IMR-90 (cell line): ENCODE results near the gene ILK. TPM values are rescaled to one million over a fixed set of nuclear protein-coding genes. Genes with fewer than 3 reads are reported as not detected.

Source experiments
- ATAC-seq: fragments of 200-7000 bp; cut with Tn5 transposase; 2 replicates; pipeline ENCODE4 v1.9.1; 2020; ENCODE audit warnings: low read depth, mild to moderate bottlenecking, moderate library complexity
- BruUV-seq: library from RNA; stranded (reverse); fragments of 400-500 nt; replicated peaks from 2 replicates; lab custom pipeline; 2021; lab: Mats Ljungman, UMichigan
- CTCF ChIA-PET: fragments of 300-600 bp; formaldehyde crosslinking; extraction: SDS; loops from one replicate; lab custom pipeline; 2021; ENCODE audit warnings: antibody characterized with exemption; lab: Yijun Ruan, JAX
- POLR2A ChIA-PET: fragments of 300-600 bp; sonication (Branson Sonifier 250); formaldehyde crosslinking; loops from one replicate; lab custom pipeline; 2022; ENCODE audit warnings: antibody characterized with exemption; ENCODE audit not compliant: unreplicated experiment; lab: Charles Lee
- DNase-seq: peaks from one replicate; pipeline ENCODE4 v3.0.0; 2013
- H2AFZ ChIP-seq: replicated peaks from 2 replicates; pipeline ENCODE3; 2013; ENCODE audit warnings: low read length, mild to moderate bottlenecking; ENCODE audit not compliant: poor library complexity
- H2AK5ac ChIP-seq: 2 replicates; pipeline ENCODE4 v1.6.1; 2013; ENCODE audit warnings: low read depth, low read length, inconsistent platforms
- H2AK9ac ChIP-seq: replicated peaks from 2 replicates; pipeline ENCODE3; 2013; ENCODE audit warnings: mild to moderate bottlenecking, low read depth, low read length, moderate library complexity; ENCODE audit not compliant: poor library complexity
- H2BK120ac ChIP-seq: 2 replicates; pipeline ENCODE4 v1.6.1; 2013; ENCODE audit warnings: low read depth, low read length, inconsistent platforms
- H2BK15ac ChIP-seq: 3 replicates; pipeline ENCODE4 v1.6.1; 2013; ENCODE audit warnings: low read depth, low read length, inconsistent platforms
- H2BK20ac ChIP-seq: 2 replicates; pipeline ENCODE4 v1.6.1; 2013; ENCODE audit warnings: low read depth, mild to moderate bottlenecking, inconsistent platforms, low read length, moderate library complexity
- H2BK5ac ChIP-seq: 2 replicates; pipeline ENCODE4 v1.6.1; 2013; ENCODE audit warnings: mild to moderate bottlenecking, low read depth, low read length, inconsistent platforms; ENCODE audit not compliant: poor library complexity, severe bottlenecking
- H3K14ac ChIP-seq: replicated peaks from 2 replicates; pipeline ENCODE4 v1.6.1; 2013; ENCODE audit warnings: low read depth, low read length, inconsistent platforms
- H3K18ac ChIP-seq: 2 replicates; pipeline ENCODE4 v1.6.1; 2013; ENCODE audit warnings: low read depth, low read length, control low read depth
- H3K23ac ChIP-seq: 2 replicates; pipeline ENCODE4 v1.6.1; 2013; ENCODE audit warnings: low read depth, low read length, inconsistent platforms
- H3K27ac ChIP-seq: 2 replicates; pipeline ENCODE4 v1.5.1; 2013; ENCODE audit warnings: mild to moderate bottlenecking, control low read depth, low read length; ENCODE audit not compliant: insufficient read depth
- H3K27me3 ChIP-seq: 2 replicates; pipeline ENCODE4 v1.6.1; 2013; ENCODE audit warnings: low read length; ENCODE audit not compliant: control insufficient read depth, insufficient read depth
- H3K36me3 ChIP-seq: 2 replicates; pipeline ENCODE4 v1.6.1; 2013; ENCODE audit warnings: low read length, mixed read lengths; ENCODE audit not compliant: control insufficient read depth, insufficient read depth
- H3K4ac ChIP-seq: 2 replicates; pipeline ENCODE4 v1.6.1; 2013; ENCODE audit warnings: low read depth, low read length, inconsistent platforms
- H3K4me1 ChIP-seq: 2 replicates; pipeline ENCODE4 v1.6.1; 2013; ENCODE audit warnings: low read length, mixed read lengths; ENCODE audit not compliant: control insufficient read depth, insufficient read depth
- H3K4me2 ChIP-seq: 2 replicates; pipeline ENCODE4 v1.6.1; 2013; ENCODE audit warnings: low read depth, mild to moderate bottlenecking, control low read depth, low read length, moderate library complexity
- H3K4me3 ChIP-seq: 2 replicates; pipeline ENCODE4 v1.5.1; 2013; ENCODE audit warnings: low read depth, mild to moderate bottlenecking, control low read depth, low read length, moderate library complexity; ENCODE audit not compliant: insufficient read depth
- H3K56ac ChIP-seq: 2 replicates; pipeline ENCODE4 v1.6.1; 2013; ENCODE audit warnings: low read length, inconsistent platforms; ENCODE audit not compliant: insufficient read depth; ENCODE audit errors: extremely low read depth
- H3K79me1 ChIP-seq, 2 experiments: 2 replicates each; pipeline ENCODE4 v1.6.1; 2013; ENCODE audit warnings: low read length in 2 of 2, inconsistent platforms in 1 of 2, low read depth in 1 of 2
- H3K9ac ChIP-seq: 2 replicates; pipeline ENCODE4 v1.6.1; 2013; ENCODE audit warnings: low read depth, low read length, control low read depth
- H3K9me1 ChIP-seq: 2 replicates; pipeline ENCODE4 v1.6.1; 2013; ENCODE audit warnings: low read length, inconsistent platforms; ENCODE audit not compliant: insufficient read depth
- H3K9me3 ChIP-seq: 2 replicates; pipeline ENCODE4 v1.6.1; 2013; ENCODE audit warnings: low read length; ENCODE audit not compliant: control insufficient read depth, insufficient read depth
- H4K20me1 ChIP-seq: 2 replicates; pipeline ENCODE4 v1.6.1; 2013; ENCODE audit warnings: low read length, inconsistent platforms; ENCODE audit not compliant: insufficient read depth
- H4K5ac ChIP-seq: 2 replicates; pipeline ENCODE4 v1.6.1; 2013; ENCODE audit warnings: mild to moderate bottlenecking, low read depth, low read length, control low read depth
- H4K8ac ChIP-seq, 2 experiments: 2 replicates each; pipeline ENCODE4 v1.6.1; 2013; ENCODE audit warnings: low read depth in 2 of 2, low read length in 2 of 2, control low read depth in 1 of 2, inconsistent platforms in 1 of 2
- H4K91ac ChIP-seq: 2 replicates; pipeline ENCODE4 v1.6.1; 2013; ENCODE audit warnings: low read depth, low read length, inconsistent platforms; ENCODE audit not compliant: insufficient read depth
- BHLHE40 ChIP-seq: fragments of 150-350 bp; IDR thresholded peaks from 2 replicates; pipeline ENCODE4 v1.6.1; 2016; ENCODE audit warnings: mild to moderate bottlenecking, low read depth, low read length
- MAFK ChIP-seq: IDR thresholded peaks from 2 replicates; pipeline ENCODE4 v1.6.1; 2012; ENCODE audit warnings: low read depth, low read length, improper control_type of control experiment
- MAZ ChIP-seq: IDR thresholded peaks from 2 replicates; pipeline ENCODE4 v1.6.1; 2012; ENCODE audit warnings: low read depth, mild to moderate bottlenecking, low read length, improper control_type of control experiment, moderate library complexity, borderline replicate concordance
- RFX5 ChIP-seq: IDR thresholded peaks from 2 replicates; pipeline ENCODE4 v1.8.0; 2012; ENCODE audit warnings: low read depth, mild to moderate bottlenecking, low read length, moderate library complexity
- dilution Hi-C: fragments of 300-500 bp; cut with HindIII; formaldehyde crosslinking; loops from one replicate; pipeline ENCODE4 v1.14.3; 2018; ENCODE audit warnings: low sequenced_read_pairs; ENCODE audit not compliant: unreplicated experiment
- in situ Hi-C: fragments of 300-500 bp; cut with MboI; formaldehyde crosslinking; loops from 3 replicates; pipeline ENCODE4 v1.14.3; 2019; ENCODE audit warnings: low sequenced_read_pairs, inconsistent platforms, mixed read lengths
- intact Hi-C: fragments of 100-400 bp; cut with micrococcal nuclease; formaldehyde crosslinking; loops from 2 replicates; pipeline ENCODE4 v1.10.0; 2022
- polyA plus RNA-seq, 3 experiments: library from polyadenylated mRNA; depleted of rRNA; stranded (reverse); fragments of >200 nt; gene quantifications; 2 replicates each; pipeline ENCODE4 v1.2.3, GENCODE V29; 2012; ENCODE audit warnings: low replicate concordance in 1 of 3
- total RNA-seq: library from RNA; depleted of rRNA; stranded (reverse); fragments of >200 nt; gene quantifications from 2 replicates; pipeline ENCODE4 v1.2.3, GENCODE V29; 2012
- TF ChIP-seq, protein P1 (sequence below): conservative IDR thresholded peaks from 2 replicates; pipeline ENCODE4 v1.5.1; 2012; ENCODE audit warnings: mild to moderate bottlenecking, low read depth, low read length, improper control_type of control experiment

The ILK gene
- total and polyA plus RNA-seq, 2 of the 4 experiments (the other 2 are of a cell fraction): 339 to 389 TPM

DNA sequence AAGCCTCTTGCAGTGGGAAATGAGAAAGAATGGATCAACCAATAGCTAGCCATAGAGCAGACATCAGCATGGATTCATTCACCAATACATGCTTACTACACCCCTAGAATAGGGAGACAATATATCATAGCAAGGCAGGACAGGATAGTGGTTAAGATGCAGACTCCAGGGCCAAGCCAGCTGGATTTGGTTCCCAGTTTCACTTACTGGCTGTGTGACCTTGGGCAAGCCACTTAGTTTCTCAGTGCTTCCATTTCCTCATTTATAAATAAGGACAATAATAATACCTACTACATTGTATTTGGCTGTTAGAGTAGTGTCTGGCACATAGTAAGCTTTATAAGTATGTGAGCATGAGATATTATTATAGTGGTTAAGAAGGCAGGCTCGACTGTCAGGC is 44.9 kb downstream of the ILK start (continued):
- no peak for TF ChIP-seq RFX5
- no peak for TF ChIP-seq BHLHE40

DNA sequence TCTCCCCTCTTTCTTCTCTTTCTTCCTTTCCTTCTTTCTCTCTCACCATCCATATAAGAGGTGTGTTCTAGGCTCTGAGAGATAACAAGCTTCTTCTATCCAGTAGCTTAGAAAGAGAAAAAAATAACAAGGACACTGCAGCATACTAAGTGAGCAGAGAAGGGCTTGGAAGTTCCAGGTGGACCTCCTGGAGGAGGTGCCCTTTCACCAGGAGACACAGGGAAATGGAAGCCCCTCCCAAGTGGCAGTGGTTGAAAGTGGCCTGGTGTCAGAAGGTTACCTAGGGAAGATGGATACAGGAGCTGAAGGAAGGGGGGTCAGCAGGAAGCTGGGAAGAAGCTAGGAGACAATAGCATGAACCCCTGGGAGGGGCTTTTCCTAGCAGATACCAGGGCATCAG is 46.5 kb downstream of the ILK start:
- Histone ChIP-seq H2BK5ac (no peak overlapping the region), H3K4me2 (no peak overlapping the region), H3K14ac (no peak overlapping the region), H3K4ac (no peak overlapping the region), H2AK5ac (no peak overlapping the region), H3K79me1 (peaks cover 8 to 45% of the 10 kb centered on the region in 2 experiments; a peak in 3 of 4 replicates), H2BK120ac (no peak overlapping the region), H4K91ac (no peak overlapping the region), H4K5ac (no peak overlapping the region), H2BK15ac (no peak overlapping the region), H3K27me3 (peaks cover 10% of the 10 kb centered on the region), H2BK20ac (no peak overlapping the region), H3K27ac (no peak overlapping the region), H4K20me1 (peaks cover 7% of the 10 kb centered on the region; the same call in 1 of the 2 replicates), H3K9me3 (no peaks in the 10 kb centered on the region), H3K9me1 (peaks cover 38% of the 10 kb centered on the region), H3K4me1 (peaks cover 18% of the 10 kb centered on the region), H3K23ac (no peak overlapping the region), H3K9ac (no peak overlapping the region), H3K36me3 (no peaks in the 10 kb centered on the region), H3K18ac (no peak overlapping the region), H3K4me3 (no peak overlapping the region), H3K56ac (no peak overlapping the region), H4K8ac (no peak overlapping the region), H2AFZ (no peak overlapping the region), H2AK9ac (no peak overlapping the region)
- no TSS peak for BruUV-seq
- dilution Hi-C loops (no loop called here), intact Hi-C loops (no loop called here), in situ Hi-C loops (no loop called here)
- no peak for ATAC-seq
- no peak for DNase-seq
- TF ChIP-seq MAZ (no peak), MAFK (no peak)
- TF ChIP-seq, protein P1, sequence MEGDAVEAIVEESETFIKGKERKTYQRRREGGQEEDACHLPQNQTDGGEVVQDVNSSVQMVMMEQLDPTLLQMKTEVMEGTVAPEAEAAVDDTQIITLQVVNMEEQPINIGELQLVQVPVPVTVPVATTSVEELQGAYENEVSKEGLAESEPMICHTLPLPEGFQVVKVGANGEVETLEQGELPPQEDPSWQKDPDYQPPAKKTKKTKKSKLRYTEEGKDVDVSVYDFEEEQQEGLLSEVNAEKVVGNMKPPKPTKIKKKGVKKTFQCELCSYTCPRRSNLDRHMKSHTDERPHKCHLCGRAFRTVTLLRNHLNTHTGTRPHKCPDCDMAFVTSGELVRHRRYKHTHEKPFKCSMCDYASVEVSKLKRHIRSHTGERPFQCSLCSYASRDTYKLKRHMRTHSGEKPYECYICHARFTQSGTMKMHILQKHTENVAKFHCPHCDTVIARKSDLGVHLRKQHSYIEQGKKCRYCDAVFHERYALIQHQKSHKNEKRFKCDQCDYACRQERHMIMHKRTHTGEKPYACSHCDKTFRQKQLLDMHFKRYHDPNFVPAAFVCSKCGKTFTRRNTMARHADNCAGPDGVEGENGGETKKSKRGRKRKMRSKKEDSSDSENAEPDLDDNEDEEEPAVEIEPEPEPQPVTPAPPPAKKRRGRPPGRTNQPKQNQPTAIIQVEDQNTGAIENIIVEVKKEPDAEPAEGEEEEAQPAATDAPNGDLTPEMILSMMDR: no peak
- POLR2A ChIA-PET: no interaction called here
- CTCF ChIA-PET: interaction anchor here (0.8 kb wide), 1 partner anchor 32 kb away, joined by 4 read pairs; no protein-coding TSS in a partner anchor
